ENCODE measurements around the gene VPS52.
"Not testable (repeated sequence)": the region's sequence is repeated elsewhere in the genome, so short reads cannot be mapped to it uniquely, and the experiment has no call there.

The VPS52 gene

DNA sequence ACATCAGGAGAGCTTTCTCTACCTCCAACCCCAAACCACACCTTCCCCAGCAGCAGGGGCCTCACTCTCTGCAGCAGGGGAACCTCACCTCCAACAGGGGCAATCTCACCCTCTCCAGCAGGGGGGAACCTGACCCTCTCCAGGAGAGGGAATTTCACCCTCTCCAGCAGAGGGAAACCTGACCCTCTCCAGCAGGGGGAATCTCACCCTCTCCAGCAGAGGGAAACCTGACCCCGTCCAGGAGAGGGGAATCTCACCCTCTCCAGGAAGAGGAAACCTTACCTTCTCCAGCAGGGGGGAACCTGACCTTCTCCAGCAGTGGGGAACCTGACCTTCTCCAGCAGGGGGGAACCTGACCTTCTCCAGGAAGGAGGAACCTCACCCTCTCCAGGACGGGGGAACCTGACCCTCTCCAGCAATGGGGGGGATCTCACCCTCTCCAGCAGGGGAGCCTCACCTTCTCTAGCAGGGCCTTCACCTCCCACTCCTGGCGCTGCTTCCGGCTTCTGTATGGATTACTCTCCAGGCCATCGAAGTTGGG is 8.4 kb upstream of the VPS52 start:
- no peak for FAIRE-seq

DNA sequence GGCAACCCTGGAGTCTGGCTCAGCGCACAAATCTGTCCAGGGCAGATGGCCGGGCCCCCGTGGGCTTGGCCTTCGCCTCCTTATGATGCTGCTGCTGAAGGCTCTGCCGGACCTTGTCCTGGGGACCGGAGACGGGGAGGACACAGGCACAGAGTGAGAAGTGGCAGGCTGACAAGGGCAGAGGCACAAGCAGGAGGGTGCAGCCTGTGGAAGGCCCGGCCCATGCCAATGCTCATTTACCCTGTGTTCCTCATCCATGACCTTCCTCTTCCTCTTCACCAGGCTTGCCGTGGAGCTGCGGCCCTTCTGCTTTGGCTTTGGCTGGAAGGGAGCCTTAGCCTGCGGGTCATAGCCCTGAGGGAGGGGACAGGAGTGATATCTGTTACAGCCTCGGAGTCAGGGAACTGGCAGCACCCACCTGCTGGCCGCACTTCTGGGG is 7.6 kb upstream of the VPS52 start:
- FAIRE-seq, result no peak

DNA sequence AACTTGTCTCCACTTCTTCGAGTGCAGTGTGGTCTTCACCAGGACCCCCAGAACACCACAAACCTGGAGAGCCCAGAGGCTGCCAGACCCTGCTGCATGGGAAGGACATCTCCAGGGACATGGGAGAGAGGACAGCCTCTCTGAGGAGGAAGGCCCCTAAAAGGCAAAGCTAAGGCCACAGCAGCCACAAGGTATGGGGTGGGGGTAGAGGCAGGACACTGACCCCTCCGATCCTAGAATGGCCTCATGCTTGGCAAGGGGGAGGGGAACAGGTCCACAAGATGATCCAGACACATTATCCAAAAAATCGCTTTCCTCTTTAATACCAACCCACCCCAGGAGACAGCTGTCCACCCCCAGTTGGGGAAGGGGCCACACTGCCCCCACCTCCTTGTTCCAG is 7.1 kb upstream of the VPS52 start:
- FAIRE-seq, result no peak

DNA sequence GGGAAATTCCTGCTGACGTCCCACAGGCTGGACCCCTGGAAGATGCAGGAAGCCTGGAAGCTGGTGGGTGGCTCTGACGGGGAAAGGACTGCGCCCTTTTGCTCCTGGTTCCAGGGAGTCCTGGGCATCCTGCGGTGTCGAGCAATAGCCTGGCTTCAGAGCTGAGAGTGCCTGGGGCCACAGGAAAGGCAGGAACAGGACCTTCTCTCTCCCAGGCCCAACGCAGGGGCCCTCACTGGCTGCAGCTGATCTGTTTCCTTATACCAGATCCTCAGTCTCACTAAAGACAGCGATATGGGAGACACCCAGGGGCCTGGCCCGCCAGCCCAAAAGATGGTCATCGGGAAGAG is 6.7 kb upstream of the VPS52 start:
- FAIRE-seq, result no peak

DNA sequence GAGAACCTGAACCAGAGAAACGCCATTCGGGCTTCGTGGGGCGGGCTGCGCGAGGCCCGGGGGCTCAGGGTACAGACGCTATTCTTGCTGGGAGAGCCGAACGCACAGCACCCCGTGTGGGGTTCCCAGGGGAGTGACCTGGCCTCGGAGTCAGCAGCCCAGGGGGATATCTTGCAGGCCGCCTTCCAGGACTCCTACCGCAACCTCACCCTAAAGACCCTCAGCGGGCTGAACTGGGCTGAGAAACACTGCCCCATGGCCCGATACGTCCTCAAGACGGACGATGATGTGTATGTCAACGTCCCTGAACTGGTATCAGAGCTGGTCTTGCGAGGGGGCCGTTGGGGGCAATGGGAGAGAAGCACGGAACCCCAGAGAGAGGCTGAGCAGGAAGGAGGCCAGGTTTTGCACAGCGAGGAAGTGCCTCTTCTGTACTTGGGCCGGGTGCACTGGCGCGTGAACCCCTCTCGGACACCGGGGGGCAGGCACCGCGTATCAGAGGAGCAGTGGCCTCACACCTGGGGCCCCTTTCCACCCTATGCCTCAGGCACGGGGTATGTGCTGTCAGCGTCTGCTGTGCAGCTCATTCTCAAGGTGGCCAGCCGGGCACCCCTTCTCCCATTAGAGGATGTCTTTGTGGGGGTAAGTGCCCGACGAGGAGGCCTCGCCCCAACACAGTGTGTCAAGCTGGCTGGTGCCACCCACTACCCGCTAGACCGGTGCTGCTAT is 6.2 kb upstream of the VPS52 start:
- FAIRE-seq, result no peak

DNA sequence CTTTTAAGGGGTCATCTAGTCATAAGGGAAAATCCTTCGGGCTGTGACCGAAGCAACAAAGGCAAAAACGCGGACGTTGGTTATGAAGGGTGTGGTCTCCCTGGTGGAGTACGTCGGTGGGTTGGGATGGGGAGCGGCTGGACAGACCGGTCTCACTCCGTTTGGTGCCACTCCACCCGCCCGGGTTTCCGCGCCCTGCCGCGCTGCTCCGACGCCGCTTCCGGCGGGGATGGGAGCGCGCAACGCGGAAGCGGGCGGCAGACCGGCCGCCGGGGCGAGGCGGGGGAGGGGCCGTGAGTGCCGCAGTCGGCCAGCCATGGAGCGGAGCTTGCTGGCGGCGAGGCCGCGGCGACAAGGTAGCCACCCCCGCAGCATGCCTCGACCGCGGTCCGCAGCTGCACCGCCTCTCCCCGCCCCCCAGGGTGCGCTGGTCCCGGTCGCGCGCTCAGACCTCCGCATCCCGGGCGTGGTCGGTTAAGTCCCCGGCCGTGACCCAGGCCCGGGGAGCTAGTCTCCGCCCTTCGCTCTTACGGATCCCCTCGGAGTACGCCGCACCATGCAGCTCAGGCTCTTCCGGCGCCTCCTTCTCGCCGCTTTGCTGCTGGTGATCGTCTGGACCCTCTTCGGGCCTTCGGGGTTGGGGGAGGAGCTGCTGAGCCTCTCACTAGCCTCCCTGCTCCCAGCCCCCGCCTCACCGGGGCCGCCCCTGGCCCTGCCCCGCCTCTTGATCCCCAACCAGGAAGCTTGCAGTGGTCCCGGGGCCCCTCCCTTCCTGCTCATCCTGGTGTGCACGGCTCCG is 5.4 kb upstream of the VPS52 start, which contains the start of gene B3GALT4:
TSS of gene B3GALT4 (plus strand) at position 260 of the 799 bp plus-strand sequence. CDS start at position 557, 297 bp downstream.
- FAIRE-seq, result no peak

DNA sequence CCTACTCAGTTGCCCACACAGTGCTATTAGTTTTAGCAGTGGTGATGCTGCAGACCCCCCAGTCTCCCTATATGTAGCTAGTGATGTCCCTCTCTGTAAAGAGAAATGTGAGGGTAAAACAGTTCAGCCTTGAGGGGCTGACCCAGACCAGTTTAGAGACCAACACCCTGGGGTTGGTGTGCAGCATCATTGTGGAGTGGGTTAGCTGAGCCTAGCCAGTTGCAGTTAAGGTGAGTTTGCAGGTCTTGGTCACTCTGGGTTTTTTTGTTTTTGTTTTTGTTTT is 4.8 kb upstream of the VPS52 start:
- FAIRE-seq, result no peak

DNA sequence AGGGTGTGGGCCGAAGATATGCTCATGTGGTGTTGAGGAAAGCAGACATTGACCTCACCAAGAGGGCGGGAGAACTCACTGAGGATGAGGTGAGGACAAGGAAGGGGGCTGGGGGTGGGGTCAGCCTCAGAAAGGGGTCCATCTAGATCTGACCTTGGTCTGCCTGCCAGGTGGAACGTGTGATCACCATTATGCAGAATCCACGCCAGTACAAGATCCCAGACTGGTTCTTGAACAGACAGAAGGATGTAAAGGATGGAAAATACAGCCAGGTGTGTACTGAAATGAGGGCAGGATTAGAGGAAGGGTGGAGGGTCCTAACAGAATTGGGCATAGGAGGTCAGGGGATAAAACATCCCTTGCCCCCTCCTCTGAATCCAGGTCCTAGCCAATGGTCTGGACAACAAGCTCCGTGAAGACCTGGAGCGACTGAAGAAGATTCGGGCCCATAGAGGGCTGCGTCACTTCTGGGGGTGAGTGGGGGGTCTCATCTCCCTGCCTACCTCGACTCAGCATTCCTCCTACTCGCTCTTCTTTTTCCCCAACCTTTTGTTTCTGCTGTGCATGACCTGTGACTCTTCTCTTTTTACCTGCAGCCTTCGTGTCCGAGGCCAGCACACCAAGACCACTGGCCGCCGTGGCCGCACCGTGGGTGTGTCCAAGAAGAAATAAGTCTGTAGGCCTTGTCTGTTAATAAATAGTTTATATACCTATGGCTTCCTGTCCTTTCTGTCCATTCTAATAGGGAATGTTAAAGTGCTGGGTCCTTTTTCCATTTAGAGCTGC is 4.3 kb upstream of the VPS52 start:
- FAIRE-seq, result not testable (repeated sequence)

DNA sequence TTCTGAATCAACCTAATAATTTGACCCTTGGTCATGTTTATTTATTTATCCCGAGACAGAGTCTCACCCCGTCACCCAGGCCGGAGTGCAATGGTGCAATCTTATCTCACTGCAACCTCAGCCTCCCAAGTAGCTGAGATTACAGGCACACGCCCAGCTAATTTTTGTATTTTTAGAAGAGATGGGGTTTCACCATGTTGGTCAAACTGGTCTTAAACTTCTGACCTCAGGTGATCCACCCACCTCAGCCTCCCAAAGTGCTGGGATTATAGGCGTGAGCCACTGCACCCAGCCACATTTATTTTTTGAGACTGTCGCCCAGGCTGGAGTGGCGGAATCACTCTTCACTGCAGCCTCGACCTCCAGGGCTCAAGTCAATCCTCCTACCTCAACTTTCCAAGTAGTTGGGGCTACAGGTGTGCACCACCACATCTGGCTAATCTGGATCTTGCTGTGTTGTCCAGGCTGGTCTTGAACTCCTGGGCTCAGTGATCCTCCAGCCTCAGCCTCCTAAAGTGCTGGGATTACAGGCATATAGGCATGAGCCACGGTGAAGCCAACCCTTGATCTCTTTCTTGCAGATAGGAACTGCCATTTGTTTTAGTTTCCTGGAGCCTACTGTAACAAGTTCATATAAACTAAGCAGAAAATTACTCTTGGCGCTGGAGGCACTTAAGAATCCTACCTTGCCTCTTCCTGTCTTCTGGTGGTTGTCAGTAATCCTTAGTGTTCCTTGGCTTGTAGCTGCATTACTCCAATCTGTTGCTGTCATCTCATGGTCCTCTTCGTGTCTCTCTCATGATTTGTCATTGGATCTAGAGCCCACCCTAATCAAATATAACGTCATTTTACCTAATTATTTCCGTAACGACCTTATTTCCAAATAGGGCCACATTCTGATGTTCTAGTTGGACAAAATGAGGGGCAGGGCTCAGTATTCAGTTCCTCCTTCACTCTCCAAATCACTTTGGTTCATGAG is 2.5 kb upstream of the VPS52 start:
- no peak for FAIRE-seq

DNA sequence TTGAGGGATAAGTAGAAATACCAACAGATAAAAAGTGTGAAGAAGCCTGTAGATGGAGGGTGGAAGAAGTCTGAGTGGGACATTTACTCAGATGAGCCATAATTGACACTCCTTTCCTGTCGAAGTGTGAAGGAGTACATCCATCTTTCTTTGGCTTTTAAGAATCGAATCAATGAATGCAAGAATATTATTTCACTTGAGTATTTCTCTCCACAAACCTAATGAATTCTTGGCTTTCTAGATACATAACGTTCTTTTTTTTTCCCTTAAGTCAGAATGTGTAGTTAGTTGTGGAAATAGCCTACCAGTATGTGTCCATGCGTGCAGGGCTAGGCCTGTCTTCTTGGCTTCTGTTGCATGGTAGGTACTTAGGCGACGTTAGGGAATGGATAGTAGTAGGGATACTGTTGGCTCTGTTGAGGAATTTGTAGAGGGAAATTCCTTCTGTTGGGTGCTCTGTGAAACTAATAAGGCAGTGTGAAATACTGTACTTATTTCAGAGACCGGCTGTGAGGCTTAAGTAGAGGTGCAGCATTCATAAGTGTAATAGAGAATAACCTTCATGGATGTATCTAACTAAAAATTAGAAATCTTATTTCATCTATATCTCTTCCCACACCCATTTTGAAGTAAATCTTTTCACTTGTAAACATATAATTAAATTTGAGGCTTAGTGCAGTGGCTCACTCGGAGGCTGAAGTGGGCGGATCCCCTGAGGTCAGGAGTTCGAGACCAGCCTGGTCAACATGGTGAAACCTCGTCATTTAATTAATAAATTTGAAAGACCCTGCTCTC is 1.6 kb upstream of the VPS52 start:
- FAIRE-seq, result no peak

DNA sequence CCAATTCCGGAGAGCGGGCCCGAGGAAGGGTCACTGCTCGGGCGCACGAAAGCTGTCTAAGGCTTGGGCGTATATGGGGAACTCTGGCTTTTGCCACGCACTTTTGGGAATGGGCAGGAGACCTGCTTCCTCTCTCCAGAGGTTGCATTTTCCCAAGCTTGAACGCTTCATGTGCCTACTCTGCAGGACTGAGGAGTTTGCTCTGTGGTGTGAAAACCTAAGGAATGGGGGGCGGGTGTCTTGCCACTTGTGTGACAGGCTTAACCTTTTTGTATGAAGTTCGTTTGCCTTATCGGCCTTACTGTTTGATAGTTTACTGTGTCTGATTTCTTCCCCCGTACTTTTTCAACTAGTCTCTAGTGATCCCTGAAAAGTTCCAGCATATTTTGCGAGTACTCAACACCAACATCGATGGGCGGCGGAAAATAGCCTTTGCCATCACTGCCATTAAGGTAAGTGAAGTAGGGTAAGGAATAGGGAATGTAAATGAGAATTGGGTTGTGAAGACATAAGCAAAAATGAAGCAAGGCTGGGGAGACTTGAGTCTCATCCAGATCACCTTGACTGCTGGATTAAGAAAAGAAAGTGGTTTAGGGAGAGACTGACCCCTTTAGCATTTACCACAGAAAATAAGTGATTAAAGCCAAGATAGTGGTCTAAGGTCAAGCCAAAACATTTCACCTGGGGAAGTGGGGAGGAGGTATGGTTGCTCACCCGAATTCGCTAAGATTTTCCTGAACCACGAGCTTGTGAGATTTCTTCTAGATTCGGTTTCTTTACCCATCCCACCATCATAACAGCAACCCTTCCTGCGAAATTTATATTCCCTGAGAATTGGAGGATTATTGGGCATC is 826 bp upstream of the VPS52 start:
- FAIRE-seq, result no peak

DNA sequence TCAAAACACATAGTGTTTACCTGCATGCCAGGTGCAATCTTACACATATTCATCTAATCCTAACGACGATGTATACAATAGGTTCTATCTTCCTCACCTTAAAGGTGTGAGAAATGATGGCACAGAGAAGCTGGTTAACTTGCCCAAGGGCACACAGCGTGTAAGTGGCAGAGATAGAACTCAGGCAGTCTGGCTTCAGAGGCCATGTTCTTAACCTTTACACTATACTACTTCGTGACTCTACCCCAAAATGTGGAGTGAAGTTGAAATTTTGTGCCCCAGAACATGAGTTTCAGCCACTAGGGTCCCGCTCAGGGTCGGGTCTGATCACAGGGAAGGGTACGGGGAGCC is 584 bp downstream of the VPS52 start:
- no peak for FAIRE-seq

DNA sequence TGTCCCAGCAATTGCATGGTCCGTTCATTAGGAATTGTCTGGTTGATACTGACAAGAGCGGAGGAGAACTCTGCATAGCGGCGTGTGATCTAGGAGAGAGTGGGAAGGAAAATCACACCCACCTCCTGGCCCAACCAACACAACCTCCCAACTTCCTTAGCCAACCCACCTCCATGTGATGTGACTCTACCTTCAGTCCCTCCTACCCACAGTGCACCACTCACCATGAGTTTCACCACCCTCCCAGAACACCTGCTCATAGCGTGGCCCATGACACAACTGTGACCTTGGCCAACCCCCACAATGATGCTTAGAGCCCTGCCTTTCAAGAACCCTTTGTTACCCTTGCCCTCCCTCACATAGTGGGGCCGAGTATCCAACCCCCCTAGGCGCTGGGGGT is 7.7 kb downstream of the VPS52 start:
- no peak for FAIRE-seq

DNA sequence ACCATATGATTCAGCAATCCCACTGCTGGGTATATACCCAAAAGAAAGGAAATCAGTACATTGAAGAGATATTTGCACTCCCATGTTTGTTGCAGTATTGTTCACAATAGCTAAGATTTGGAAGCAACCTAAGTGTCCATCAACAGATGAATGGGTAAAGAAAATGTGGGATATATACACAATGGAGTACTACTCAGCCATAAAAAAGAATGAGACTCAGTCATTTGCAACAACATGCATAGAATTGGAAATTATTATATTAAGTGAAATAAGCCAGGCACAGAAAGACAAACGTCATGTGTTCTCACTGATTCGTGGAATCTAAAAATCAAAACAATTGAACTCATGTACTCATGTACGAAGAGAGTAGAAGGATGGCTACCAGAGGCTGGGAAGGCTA is 9.2 kb downstream of the VPS52 start:
- not testable (repeated sequence) for FAIRE-seq

DNA sequence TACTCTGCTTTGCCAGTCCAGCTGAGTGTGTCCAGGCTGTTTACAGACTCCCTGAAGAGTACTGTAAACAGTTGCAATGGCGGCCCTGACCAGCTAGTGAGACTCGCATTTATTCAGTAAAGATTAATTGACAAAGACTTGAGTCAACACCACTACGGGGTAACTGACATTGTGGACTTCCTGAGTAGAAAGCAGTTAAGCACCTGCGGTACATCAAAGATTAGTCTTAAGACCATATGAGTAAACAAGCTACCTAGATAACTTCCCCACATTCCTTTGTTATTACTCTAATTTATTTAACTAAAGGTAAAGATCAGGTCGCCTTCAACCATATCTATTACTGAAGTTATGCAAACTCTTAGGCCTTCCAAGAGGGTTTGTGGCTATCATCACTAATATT is 12.6 kb downstream of the VPS52 start:
- FAIRE-seq, result no peak

DNA sequence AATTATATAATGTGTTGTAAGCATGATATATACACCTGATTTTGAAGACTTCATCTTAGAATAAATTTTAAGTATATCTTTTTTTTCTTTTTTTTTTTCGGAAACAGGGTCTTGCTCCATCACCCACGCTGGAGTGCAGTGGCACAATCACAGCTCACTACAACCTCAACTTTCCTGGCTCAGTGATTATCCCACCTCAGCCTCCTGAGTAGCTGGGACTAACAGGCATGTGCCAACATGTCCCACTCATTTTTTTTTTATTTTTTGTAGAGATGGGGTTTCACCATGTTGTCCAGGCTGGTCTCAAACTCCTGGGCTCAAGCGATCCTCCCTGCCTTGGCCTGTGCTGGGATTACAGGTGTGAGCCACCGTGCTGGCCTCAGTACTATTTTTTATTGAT is 17.1 kb downstream of the VPS52 start:
- no peak for FAIRE-seq

DNA sequence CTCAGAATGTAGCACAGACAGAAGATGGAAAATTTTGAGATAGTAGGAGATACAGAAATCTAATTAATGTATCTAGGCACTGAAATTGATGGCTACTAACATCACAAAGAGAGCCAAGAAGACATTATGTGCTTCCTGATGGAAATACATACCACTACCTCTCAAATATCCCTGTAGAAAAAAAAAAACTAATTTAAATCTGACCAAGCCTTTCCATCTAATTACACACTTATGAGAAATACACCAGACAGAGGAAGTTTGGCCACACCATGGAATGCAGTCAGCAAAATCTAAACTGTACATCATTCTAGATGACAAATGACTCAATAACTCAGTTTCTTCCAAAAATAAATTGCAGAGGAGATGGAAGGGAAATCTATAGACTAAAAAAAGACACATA is 18.9 kb downstream of the VPS52 start:
- no peak for FAIRE-seq

DNA sequence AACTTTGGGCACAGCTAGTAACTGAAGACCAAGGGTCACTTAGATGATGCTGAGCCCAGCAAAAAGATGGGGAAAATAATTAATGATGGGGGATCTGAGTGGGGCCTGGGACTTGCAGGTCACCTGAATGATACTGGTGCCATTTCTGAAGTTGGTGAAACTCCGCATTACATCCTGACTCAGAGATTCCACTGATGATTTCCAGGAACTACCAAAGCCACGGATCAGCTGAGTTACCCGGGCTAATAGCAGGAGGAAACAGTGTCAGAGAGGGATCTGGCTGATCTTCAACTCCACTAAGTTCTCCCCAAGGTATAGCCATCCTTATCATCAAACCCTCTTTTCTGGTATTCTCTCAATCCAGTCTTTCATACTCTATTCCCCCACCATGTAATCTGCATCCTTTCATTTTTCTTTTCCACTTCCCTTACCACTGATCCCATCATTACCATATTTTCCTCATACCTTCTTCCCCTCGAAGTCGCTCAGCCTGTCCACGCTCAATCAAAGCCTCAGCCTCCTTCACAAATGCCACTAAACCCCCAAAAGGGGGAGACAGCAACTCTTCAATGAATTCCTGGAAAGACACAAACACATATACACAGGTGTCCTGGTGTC is 20.2 kb downstream of the VPS52 start:
- no peak for FAIRE-seq

DNA sequence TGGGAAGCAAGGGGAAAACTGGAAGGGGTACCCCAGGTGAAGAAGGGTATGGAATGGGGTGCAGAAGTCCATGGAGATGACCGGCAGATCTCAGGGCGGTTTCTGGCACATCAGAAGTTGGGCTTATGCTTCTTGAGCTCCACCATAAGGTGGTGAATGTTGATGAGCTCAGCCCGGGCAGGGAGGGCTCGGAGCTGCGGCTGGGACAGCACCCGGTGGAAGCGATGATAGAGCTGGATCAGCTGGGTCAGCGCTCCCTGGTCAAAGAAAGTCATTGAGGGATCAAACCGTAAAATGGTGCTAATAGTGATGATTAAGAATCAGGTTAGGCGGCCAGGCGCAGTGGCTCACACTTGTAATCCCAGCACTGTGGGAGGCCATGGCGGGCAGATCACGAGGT is 20.9 kb downstream of the VPS52 start:
- FAIRE-seq, result no peak

Data from islet of Langerhans (tissue), 1 donor.